Breast epithelium (tissue), 4 donors: ENCODE data around the gene AVPR1B. TPM values are rescaled to one million over a fixed set of nuclear protein-coding genes. Genes with fewer than 3 reads are reported as not detected.

Experiments used
- DNase-seq, 2 donors: peaks; one replicate each; pipeline ENCODE4 v3.0.0-alpha.2; 2019; ENCODE audit warnings: low spot score in 2 of 2
- H3K27ac ChIP-seq, 2 donors: fragments of 200-600 bp; sonication (generic) in 1 of 2; one replicate each; pipeline ENCODE4 v1.5.1; 2016 to 2019; ENCODE audit warnings: mild to moderate bottlenecking in 1 of 2
- H3K27me3 ChIP-seq, 2 donors: fragments of 200-600 bp; sonication (generic) in 1 of 2; one replicate each; pipeline versions ENCODE4 v1.5.1 to v1.6.0; 2017 to 2019; ENCODE audit warnings: control low read depth in 1 of 2, mild to moderate bottlenecking in 1 of 2
- H3K36me3 ChIP-seq: fragments of 200-600 bp; one replicate; pipeline ENCODE4 v1.5.1; 2019
- H3K4me1 ChIP-seq, 2 donors: fragments of 200-600 bp; sonication (generic); one replicate each; pipeline ENCODE4 v1.5.1; 2016 to 2019; ENCODE audit warnings: control low read depth in 1 of 2
- H3K4me3 ChIP-seq, 3 donors: fragments of 200-600 bp; sonication (generic); 1 replicate in 2 of 3; 2 replicates in 1 of 3; pipeline ENCODE4 v1.5.1; 2016 to 2019; ENCODE audit warnings: mild to moderate bottlenecking in 3 of 3, moderate library complexity in 2 of 3
- H3K9me3 ChIP-seq, 2 donors: fragments of 200-600 bp; sonication (generic) in 1 of 2; one replicate each; pipeline ENCODE4 v1.5.1; 2016 to 2019; ENCODE audit warnings: control low read depth in 1 of 2
- CTCF ChIP-seq, 3 donors: fragments of 450-650 bp; IDR thresholded peaks; one replicate each; pipeline ENCODE4 v1.5.1; 2016 to 2017; ENCODE audit warnings: antibody characterized with exemption in 3 of 3, mild to moderate bottlenecking in 3 of 3, moderate library complexity in 3 of 3
- POLR2A ChIP-seq: fragments of 450-650 bp; IDR thresholded peaks from one replicate; pipeline ENCODE4 v1.6.1; 2016; ENCODE audit warnings: antibody characterized with exemption, mild to moderate bottlenecking, moderate library complexity
- POLR2AphosphoS5 ChIP-seq, 3 donors: sonication (generic); formaldehyde crosslinking; IDR thresholded peaks; one replicate each; pipeline ENCODE4 v1.6.1; 2017; ENCODE audit warnings: antibody characterized with exemption in 3 of 3
- intact Hi-C: fragments of 100-400 bp; cut with DNase I; formaldehyde crosslinking; loops from one replicate; pipeline ENCODE4 v1.15.1; 2023; ENCODE audit warnings: low total_unique reads
- total RNA-seq, 3 donors: library from RNA; depleted of rRNA; stranded (reverse); fragments of >200 nt; gene quantifications; one replicate each; pipeline ENCODE4 v1.1.0, GENCODE V29; 2016

AVPR1B gene
- total RNA-seq, 3 donors from 2014 or later, result not detected

DNA sequence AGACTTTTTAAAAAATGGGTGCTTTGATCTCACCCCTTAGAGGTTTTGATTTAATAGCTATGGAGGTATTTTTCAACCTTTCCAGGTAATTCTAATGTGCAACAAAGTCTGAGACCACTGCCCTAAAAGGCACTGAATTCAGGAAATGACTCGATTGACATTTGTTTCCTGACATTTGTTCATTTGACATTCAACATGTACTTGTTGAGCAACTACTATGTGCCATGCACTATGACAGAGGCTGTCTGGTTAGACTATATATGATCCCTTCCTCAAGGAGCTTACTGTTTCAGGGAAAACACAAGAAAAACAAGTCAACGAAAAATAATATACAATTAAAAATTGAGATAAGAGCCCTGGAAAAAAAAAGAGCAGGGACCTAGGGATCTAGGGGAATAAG is 25.6 kb upstream of the AVPR1B start:
- Histone ChIP-seq H3K27ac (no peak overlapping the region), H3K27me3 (no peaks in the 10 kb centered on the region), H3K9me3 (no peaks in the 10 kb centered on the region), H3K4me3 (no peak overlapping the region), H3K36me3 (no peaks in the 10 kb centered on the region), H3K4me1 (no peaks in the 10 kb centered on the region)
- DNase-seq, result no peak
- no peak for TF ChIP-seq CTCF (IDR thresholded peaks at IDR 0.05)
- no peak for TF ChIP-seq POLR2AphosphoS5 (IDR thresholded peaks at IDR 0.05)
- no peak for TF ChIP-seq POLR2A
- intact Hi-C loops, result no loop called here

DNA sequence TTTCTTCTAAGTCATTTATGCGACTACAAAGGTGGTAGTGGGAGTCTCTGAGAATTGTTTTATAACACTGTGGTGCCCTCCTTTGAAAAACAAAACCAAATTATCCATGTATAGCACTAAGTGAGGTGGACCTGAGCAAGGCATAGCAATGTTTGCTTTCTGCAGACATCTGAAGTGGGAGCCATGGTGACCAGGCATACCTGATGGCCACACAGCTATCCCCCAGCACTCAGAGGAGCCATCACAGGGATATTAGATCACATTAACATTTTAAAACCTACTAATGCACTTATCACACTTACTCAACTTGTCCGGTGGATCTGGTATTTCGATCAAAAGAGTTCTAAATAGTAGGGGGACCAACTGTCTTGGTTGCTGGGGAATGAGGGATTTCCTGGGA is 24.8 kb upstream of the AVPR1B start:
- Histone ChIP-seq H3K4me1 (no peaks in the 10 kb centered on the region), H3K4me3 (no peak overlapping the region), H3K36me3 (no peaks in the 10 kb centered on the region), H3K27me3 (no peaks in the 10 kb centered on the region), H3K9me3 (no peaks in the 10 kb centered on the region), H3K27ac (no peak overlapping the region)
- intact Hi-C loops, result no loop called here
- TF ChIP-seq POLR2AphosphoS5 (IDR thresholded peaks at IDR 0.05) (no peak), CTCF (IDR thresholded peaks at IDR 0.05) (no peak), POLR2A (no peak)
- no peak for DNase-seq

- H3K36me3 ChIP-seq, result no peaks in the 10 kb centered on the region
- H3K27ac ChIP-seq, result no peak overlapping the region
- intact Hi-C loops, result no loop called here
- no peaks in the 10 kb centered on the region for H3K4me1 ChIP-seq
- no peaks in the 10 kb centered on the region for H3K27me3 ChIP-seq
- no peak overlapping the region for H3K4me3 ChIP-seq
- TF ChIP-seq POLR2AphosphoS5 (IDR thresholded peaks at IDR 0.05), result no peak
- TF ChIP-seq CTCF (IDR thresholded peaks at IDR 0.05), result no peak
- TF ChIP-seq POLR2A, result no peak
- H3K9me3 ChIP-seq, result no peaks in the 10 kb centered on the region
- DNase-seq, result no peak
These were observed 19.1 kb upstream of the AVPR1B start for GRCh38 chr1:206136241-206136640.

- no peaks in the 10 kb centered on the region for H3K27me3 ChIP-seq
- intact Hi-C loops, result no loop called here
- TF ChIP-seq POLR2A, result no peak
- no peak for TF ChIP-seq CTCF (IDR thresholded peaks at IDR 0.05)
- TF ChIP-seq POLR2AphosphoS5 (IDR thresholded peaks at IDR 0.05), result no peak
- H3K9me3 ChIP-seq, result no peaks in the 10 kb centered on the region
- no peaks in the 10 kb centered on the region for H3K4me1 ChIP-seq
- H3K4me3 ChIP-seq, result no peak overlapping the region
- H3K36me3 ChIP-seq, result no peaks in the 10 kb centered on the region
- no peak overlapping the region for H3K27ac ChIP-seq
- no peak for DNase-seq
These were observed 18.1 kb upstream of the AVPR1B start for GRCh38 chr1:206135248-206135647.

DNA sequence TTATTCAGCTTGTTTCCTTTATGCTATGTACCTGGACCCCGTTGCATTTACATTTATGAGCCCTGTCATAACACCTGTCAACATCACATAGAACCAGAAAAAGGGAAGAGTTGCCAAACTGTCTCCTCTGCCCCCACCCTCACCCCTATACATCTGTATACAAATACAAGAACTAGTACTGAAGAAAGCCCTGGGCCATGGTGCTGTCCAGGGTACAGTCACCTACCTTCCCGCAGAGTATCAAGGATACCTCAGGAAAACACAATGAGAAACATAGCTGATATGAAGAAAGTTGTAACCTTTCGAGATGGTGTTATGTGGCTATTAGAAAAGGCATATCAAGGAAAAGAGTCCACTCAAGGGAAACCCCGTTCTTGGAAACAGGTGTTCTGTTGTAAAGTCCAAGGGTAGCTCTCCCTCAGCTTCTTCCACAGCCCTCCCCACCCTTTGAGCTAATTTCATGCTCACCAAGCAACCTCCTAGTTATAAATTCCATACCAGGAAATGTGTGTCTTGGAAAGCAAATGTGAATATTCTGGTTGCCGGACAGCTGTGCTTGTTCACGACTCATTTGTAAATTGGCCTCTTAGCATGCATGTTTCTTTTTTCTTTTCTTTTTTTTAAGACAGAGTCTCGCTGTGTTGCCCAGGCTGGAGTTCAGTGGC is 16.7 kb upstream of the AVPR1B start:
- TF ChIP-seq POLR2A (no peak), POLR2AphosphoS5 (IDR thresholded peaks at IDR 0.05) (no peak), CTCF (IDR thresholded peaks at IDR 0.05) (no peak)
- intact Hi-C loops, result no loop called here
- DNase-seq, result no peak

More for the DNA sequence above, 16.7 kb upstream of the AVPR1B start:
- no peak overlapping the region for H3K4me3 ChIP-seq
- H3K27ac ChIP-seq, result no peak overlapping the region
- H3K9me3 ChIP-seq, result no peaks in the 10 kb centered on the region
- no peaks in the 10 kb centered on the region for H3K36me3 ChIP-seq
- no peaks in the 10 kb centered on the region for H3K27me3 ChIP-seq
- H3K4me1 ChIP-seq, result no peaks in the 10 kb centered on the region
